SU-DHL-6 (cell line): Measurements from ENCODE around the gene KCNIP4.

Source experiments
- H2AFZ ChIP-seq: fragments of 200-600 bp; sonication (generic); 2 replicates; pipeline ENCODE4 v1.6.1; 2014; ENCODE audit warnings: low read depth, mild to moderate bottlenecking, moderate library complexity, mixed read lengths, antibody characterized with exemption, low read length; ENCODE audit not compliant: severe bottlenecking
- H3F3A ChIP-seq: fragments of 200-600 bp; shearing (Covaris generic); 2 replicates; pipeline ENCODE4 v1.6.0; 2016; ENCODE audit warnings: antibody characterized with exemption, mild to moderate bottlenecking; ENCODE audit not compliant: insufficient read depth
- H3K27ac ChIP-seq: fragments of 200-600 bp; sonication (generic); 2 replicates; pipeline ENCODE4 v1.5.1; 2016; ENCODE audit warnings: low read depth, mild to moderate bottlenecking, low read length, moderate library complexity, mixed read lengths
- H3K27me3 ChIP-seq: fragments of 200-600 bp; sonication (generic), shearing (Covaris generic); 2 replicates; pipeline ENCODE4 v1.6.0; 2014; ENCODE audit warnings: mild to moderate bottlenecking, low read length
- H3K36me3 ChIP-seq: fragments of 200-600 bp; sonication (generic); 2 replicates; pipeline ENCODE4 v1.6.1; 2014; ENCODE audit warnings: mild to moderate bottlenecking, low read length, mixed read lengths
- H3K4me2 ChIP-seq: fragments of 300-600, 200-600 bp; shearing (Covaris generic), sonication (generic); 2 replicates; pipeline ENCODE4 v1.6.0; 2014; ENCODE audit warnings: low read length, low read depth, mild to moderate bottlenecking; ENCODE audit not compliant: poor library complexity, severe bottlenecking
- H3K4me3 ChIP-seq: fragments of 200-600 bp; sonication (generic); 2 replicates; pipeline ENCODE4 v1.5.1; 2014; ENCODE audit warnings: antibody characterized with exemption, low read length, mild to moderate bottlenecking, mixed read lengths; ENCODE audit not compliant: insufficient read depth, poor library complexity, severe bottlenecking
- H3K79me2 ChIP-seq: fragments of 200-600 bp; sonication (generic); 2 replicates; pipeline ENCODE4 v1.6.1; 2014; ENCODE audit warnings: mild to moderate bottlenecking, low read length, moderate library complexity; ENCODE audit not compliant: insufficient read depth
- H3K9ac ChIP-seq: fragments of 200-600 bp; sonication (generic); 2 replicates; pipeline ENCODE4 v1.7.0; 2014; ENCODE audit warnings: mild to moderate bottlenecking, low read length
- H3K9me2 ChIP-seq: fragments of 200-600 bp; sonication (generic); replicated peaks from 2 replicates; pipeline ENCODE4 v1.6.1; 2014; ENCODE audit warnings: low read length; ENCODE audit not compliant: insufficient read depth
- H3K9me3 ChIP-seq: fragments of 200-600 bp; sonication (generic); 2 replicates; pipeline ENCODE4 v1.6.1; 2014; ENCODE audit warnings: low read length, mixed read lengths; ENCODE audit not compliant: insufficient read depth
- H4K20me1 ChIP-seq: fragments of 200-600 bp; sonication (generic); 2 replicates; pipeline ENCODE4 v1.6.1; 2014; ENCODE audit warnings: low read depth, mild to moderate bottlenecking, antibody characterized with exemption, low read length, moderate library complexity, mixed read lengths
- EZH2phosphoT487 ChIP-seq: fragments of 200-600 bp; sonication (generic), shearing (Covaris generic); conservative IDR thresholded peaks from 2 replicates; pipeline ENCODE4 v1.6.1; 2018; ENCODE audit warnings: mild to moderate bottlenecking, antibody characterized with exemption, low read length, moderate library complexity, mixed read lengths
- TF ChIP-seq, protein P1 (sequence below): fragments of 200-600 bp; sonication (generic); IDR thresholded peaks from one replicate; pipeline ENCODE4 v1.5.1; 2017; ENCODE audit warnings: antibody characterized with exemption, mild to moderate bottlenecking, low read length, moderate library complexity; ENCODE audit not compliant: insufficient read depth, poor library complexity, severe bottlenecking

Gene KCNIP4

GRCh38 chr4:21835712-21836111, 112.9 kb downstream of the KCNIP4 start:
- no peaks in the 10 kb centered on the region for H3F3A ChIP-seq
- H3K27ac ChIP-seq: no peak overlapping the region
- no peaks in the 10 kb centered on the region for H3K36me3 ChIP-seq
- no peak overlapping the region for H3K4me3 ChIP-seq
- no peak for TF ChIP-seq EZH2phosphoT487
- TF ChIP-seq, protein P1, sequence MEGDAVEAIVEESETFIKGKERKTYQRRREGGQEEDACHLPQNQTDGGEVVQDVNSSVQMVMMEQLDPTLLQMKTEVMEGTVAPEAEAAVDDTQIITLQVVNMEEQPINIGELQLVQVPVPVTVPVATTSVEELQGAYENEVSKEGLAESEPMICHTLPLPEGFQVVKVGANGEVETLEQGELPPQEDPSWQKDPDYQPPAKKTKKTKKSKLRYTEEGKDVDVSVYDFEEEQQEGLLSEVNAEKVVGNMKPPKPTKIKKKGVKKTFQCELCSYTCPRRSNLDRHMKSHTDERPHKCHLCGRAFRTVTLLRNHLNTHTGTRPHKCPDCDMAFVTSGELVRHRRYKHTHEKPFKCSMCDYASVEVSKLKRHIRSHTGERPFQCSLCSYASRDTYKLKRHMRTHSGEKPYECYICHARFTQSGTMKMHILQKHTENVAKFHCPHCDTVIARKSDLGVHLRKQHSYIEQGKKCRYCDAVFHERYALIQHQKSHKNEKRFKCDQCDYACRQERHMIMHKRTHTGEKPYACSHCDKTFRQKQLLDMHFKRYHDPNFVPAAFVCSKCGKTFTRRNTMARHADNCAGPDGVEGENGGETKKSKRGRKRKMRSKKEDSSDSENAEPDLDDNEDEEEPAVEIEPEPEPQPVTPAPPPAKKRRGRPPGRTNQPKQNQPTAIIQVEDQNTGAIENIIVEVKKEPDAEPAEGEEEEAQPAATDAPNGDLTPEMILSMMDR: no peak
- no peaks in the 10 kb centered on the region for H3K9me3 ChIP-seq
- no peak overlapping the region for H3K9ac ChIP-seq
- no peaks in the 10 kb centered on the region for H3K79me2 ChIP-seq
- H3K9me2 ChIP-seq: no peaks in the 10 kb centered on the region
- no peaks in the 10 kb centered on the region for H3K27me3 ChIP-seq
- no peak overlapping the region for H3K4me2 ChIP-seq
- no peaks in the 10 kb centered on the region for H4K20me1 ChIP-seq
- no peak overlapping the region for H2AFZ ChIP-seq

DNA sequence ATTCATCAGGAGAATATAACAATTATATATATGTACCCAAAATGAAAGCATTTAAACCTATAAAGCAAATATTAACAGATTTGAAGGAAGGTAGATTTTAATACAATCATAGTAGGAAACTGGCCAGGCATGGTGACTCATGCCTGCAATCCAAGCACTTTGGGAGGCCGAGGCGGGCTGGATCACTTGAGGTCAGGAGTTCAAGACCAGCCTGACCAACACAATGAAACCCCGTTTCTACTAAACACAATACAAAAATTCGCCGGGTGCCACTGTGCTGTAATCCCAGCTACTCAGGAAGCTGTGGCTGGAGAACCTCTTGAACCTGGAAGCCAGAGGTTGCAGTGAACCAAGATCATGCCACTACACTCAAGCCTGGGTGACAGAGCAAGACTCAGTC, 118.3 kb downstream of the KCNIP4 start:
- H3K79me2 ChIP-seq: no peaks in the 10 kb centered on the region
- TF ChIP-seq, protein P1: no peak
- TF ChIP-seq EZH2phosphoT487: no peak
- no peak overlapping the region for H3K27ac ChIP-seq
- H3K27me3 ChIP-seq: no peaks in the 10 kb centered on the region
- H3K36me3 ChIP-seq: no peaks in the 10 kb centered on the region
- no peaks in the 10 kb centered on the region for H4K20me1 ChIP-seq
- no peaks in the 10 kb centered on the region for H3K9me3 ChIP-seq
- no peak overlapping the region for H3K9ac ChIP-seq
- no peak overlapping the region for H2AFZ ChIP-seq
- no peak overlapping the region for H3K4me2 ChIP-seq
- H3K9me2 ChIP-seq: no peaks in the 10 kb centered on the region
- no peaks in the 10 kb centered on the region for H3F3A ChIP-seq
- H3K4me3 ChIP-seq: no peak overlapping the region

GRCh38 chr4:21827575-21827974, 121.0 kb downstream of the KCNIP4 start:
- Histone ChIP-seq H3K4me3 (no peak overlapping the region), H3K36me3 (no peaks in the 10 kb centered on the region), H3K27me3 (no peaks in the 10 kb centered on the region), H3K4me2 (no peak overlapping the region), H3K79me2 (no peaks in the 10 kb centered on the region), H3K9ac (no peak overlapping the region), H3F3A (no peaks in the 10 kb centered on the region), H3K9me2 (no peaks in the 10 kb centered on the region), H4K20me1 (no peaks in the 10 kb centered on the region), H3K27ac (no peak overlapping the region), H2AFZ (no peak overlapping the region), H3K9me3 (no peaks in the 10 kb centered on the region)
- TF ChIP-seq EZH2phosphoT487: no peak
- TF ChIP-seq, protein P1: no peak

GRCh38 chr4:21826071-21826470, 122.5 kb downstream of the KCNIP4 start:
- Histone ChIP-seq H3K9me2 (no peaks in the 10 kb centered on the region), H3K4me2 (no peak overlapping the region), H3K79me2 (no peaks in the 10 kb centered on the region), H3K27ac (no peak overlapping the region), H3K4me3 (no peak overlapping the region), H3K36me3 (no peaks in the 10 kb centered on the region), H3K27me3 (no peaks in the 10 kb centered on the region), H3K9ac (no peak overlapping the region), H2AFZ (no peak overlapping the region), H4K20me1 (no peaks in the 10 kb centered on the region), H3K9me3 (no peaks in the 10 kb centered on the region), H3F3A (no peaks in the 10 kb centered on the region)
- TF ChIP-seq, protein P1: no peak
- TF ChIP-seq EZH2phosphoT487: no peak
